Cardiac septum (tissue), 1 donor: ENCODE data around the gene PTPN1. TPM values are rescaled to one million over a fixed set of nuclear protein-coding genes. Genes with fewer than 3 reads are reported as not detected.

Source experiments
- DNase-seq: peaks from one replicate; pipeline ENCODE4 v3.0.0-alpha.2; 2020; ENCODE audit warnings: low spot score
- intact Hi-C: fragments of 100-400 bp; cut with DNase I; formaldehyde crosslinking; loops from one replicate; pipeline ENCODE4 v1.14.0; 2022
- total RNA-seq: library from RNA; stranded (reverse); fragmentation: NEBNext Ultra II Directional; extraction: Animal tissue kit (Norgen Biotek cat#: 25700); gene quantifications from one replicate; pipeline ENCODE4 v1.2.1, GENCODE V29; 2021
- donor health status: DM: no; HTN: no; CAD: no.

Gene PTPN1
- total RNA-seq, 1 donor from 2014 or later: 34.2 TPM

GRCh38 chr20:50582092-50582491, 71.9 kb downstream of the PTPN1 start:
- intact Hi-C loops: no loop called here
- DNase-seq: no peak

DNA sequence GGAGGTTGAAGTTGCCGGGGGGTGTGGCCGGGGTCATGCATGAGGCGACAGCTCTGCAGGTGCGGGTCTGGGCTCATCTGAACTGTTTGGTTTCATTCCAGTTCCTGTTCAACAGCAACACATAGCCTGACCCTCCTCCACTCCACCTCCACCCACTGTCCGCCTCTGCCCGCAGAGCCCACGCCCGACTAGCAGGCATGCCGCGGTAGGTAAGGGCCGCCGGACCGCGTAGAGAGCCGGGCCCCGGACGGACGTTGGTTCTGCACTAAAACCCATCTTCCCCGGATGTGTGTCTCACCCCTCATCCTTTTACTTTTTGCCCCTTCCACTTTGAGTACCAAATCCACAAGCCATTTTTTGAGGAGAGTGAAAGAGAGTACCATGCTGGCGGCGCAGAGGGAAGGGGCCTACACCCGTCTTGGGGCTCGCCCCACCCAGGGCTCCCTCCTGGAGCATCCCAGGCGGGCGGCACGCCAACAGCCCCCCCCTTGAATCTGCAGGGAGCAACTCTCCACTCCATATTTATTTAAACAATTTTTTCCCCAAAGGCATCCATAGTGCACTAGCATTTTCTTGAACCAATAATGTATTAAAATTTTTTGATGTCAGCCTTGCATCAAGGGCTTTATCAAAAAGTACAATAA, 72.5 kb downstream of the PTPN1 start:
- intact Hi-C loops: no loop called here
- DNase-seq: no peak

DNA sequence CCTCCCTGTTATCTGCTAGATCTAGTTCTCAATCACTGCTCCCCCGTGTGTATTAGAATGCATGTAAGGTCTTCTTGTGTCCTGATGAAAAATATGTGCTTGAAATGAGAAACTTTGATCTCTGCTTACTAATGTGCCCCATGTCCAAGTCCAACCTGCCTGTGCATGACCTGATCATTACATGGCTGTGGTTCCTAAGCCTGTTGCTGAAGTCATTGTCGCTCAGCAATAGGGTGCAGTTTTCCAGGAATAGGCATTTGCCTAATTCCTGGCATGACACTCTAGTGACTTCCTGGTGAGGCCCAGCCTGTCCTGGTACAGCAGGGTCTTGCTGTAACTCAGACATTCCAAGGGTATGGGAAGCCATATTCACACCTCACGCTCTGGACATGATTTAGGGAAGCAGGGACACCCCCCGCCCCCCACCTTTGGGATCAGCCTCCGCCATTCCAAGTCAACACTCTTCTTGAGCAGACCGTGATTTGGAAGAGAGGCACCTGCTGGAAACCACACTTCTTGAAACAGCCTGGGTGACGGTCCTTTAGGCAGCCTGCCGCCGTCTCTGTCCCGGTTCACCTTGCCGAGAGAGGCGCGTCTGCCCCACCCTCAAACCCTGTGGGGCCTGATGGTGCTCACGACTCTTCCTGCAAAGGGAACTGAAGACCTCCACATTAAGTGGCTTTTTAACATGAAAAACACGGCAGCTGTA, 73.4 kb downstream of the PTPN1 start:
- intact Hi-C loops: no loop called here
- DNase-seq: no peak

GRCh38 chr20:50584687-50585086, 74.5 kb downstream of the PTPN1 start:
- no peak for DNase-seq
- intact Hi-C loops: no loop called here

DNA sequence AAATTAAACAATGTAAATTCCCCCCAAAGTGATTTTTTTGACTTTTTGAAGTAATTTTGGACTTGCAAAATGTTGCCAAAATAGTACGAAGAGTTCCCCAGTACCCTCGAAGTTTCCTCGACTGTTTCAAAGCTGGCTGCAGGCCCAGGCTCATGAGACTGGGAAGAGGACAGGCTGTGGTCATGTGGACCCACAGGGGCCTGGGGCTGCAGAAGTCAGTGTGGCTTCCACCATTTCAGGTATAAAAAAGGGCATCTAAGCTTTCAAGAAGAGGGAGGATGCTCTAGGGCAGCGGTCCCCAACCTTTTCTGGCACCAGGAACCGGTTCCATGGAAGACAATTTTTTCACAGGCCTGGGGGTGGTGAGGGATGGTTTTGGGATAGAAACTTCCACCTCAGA, 75.0 kb downstream of the PTPN1 start:
- no peak for DNase-seq
- intact Hi-C loops: no loop called here

DNA sequence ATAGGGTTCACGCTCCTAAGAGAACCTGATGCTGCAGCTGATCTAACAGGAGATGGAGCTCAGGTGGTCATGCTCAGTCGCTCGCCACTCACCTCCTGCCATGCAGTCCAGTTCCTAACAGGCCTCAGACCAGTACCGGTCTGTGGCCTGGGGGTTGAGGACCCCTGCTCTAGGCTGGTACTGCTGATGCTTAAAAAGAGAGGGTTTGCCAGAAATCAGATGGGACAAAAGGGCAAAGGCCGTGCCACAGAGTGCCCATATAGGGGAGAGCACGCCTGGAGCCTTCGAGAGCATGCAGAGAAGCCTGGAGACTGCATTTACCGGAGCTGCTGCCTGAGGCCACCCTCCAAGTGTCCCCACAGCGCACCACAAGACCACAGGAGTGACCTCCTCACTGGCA, 75.5 kb downstream of the PTPN1 start:
- DNase-seq: no peak
- intact Hi-C loops: no loop called here

DNA sequence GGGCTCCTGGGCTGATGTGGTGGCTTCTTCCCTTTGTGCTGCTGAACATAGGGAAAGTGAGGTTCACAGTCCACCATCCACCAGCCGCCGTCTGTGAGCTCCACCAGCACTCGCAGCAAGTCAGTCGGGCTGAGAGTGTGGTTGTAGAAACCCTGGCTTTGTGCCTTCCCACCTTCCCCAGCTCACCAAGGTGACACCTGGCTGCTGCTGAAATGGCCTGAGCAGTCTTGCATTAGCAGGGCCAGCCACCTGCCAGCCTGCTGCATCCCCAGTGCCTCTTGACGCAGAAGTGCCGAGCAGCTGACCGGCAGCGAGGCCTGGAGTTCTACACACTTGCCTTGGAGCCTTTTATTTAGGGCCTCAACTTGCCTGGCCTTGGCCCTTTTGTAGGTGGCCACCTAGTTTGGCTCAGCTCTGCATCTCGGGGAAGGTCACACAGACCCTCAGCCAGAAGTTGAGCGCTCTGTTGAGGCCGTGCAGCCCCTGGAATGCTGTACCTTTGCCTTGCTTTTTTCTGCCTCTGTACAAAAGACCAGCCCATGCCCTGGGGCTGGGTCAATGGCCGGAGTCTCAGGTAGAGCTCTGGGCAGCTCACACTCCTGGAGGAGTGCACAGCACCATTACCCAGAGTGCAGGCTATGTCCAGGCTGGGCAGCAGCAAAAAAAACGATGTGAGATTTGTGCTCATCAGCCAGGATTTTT, 76.5 kb downstream of the PTPN1 start:
- DNase-seq: no peak
- intact Hi-C loops: no loop called here

GRCh38 chr20:50587291-50587961, 77.2 kb downstream of the PTPN1 start:
- intact Hi-C loops: no loop called here
- DNase-seq: no peak

GRCh38 chr20:50588034-50588736, 78.0 kb downstream of the PTPN1 start:
- DNase-seq: no peak
- intact Hi-C loops: no loop called here

DNA sequence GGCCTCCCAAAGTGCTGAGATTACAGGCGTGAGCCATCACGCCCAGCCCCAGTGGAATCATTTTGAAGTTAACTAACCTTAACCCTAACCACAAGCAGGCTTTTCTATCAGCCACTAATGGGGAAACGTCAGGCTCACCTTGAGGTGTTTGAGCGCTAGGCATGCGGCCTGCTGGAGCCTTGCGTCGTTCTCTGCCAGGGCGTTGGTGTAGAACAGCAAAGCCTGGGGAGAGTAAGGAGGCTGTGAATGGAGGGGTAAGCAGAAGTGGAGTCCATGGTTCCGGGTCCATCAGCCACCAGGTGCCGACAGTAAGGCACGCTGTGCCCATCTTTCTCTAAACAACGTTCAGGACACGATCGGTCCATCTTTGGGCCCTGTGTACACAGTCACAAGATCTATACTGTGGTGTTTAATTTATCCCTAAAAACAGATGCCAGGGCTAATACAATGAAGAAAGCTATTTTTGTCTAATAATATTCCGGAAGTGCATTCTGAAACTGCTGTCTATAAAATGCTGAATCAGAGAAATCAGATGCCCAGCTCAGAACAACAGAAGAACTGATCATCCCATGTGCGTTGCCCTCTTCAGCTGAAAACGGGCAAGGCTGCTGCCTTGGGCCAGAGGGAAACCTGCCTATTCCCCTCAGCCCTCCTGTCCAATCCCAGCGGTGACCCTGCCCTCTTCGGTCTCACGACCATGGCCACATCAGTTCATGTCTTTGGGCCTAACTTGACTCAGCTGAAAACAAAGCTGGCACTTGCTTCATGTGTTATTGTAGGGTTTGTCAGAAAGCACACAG, 79.6 kb downstream of the PTPN1 start:
- no peak for DNase-seq
- intact Hi-C loops: no loop called here

DNA sequence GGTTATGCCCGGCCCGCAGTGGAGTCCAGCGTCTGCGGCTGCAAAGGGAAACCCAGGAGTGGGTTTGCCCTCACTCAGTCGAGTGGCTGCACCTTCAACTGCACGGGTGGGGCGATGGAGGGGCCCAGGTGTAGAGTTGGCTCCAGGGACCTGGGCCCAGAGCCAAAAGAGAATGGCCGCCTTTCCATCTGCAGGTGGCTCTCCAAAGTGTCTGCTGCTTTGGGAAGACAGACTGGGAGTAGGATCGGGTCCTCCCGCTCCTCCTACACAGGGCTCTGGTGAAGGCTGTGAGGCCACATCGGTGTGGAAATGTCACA, 80.1 kb downstream of the PTPN1 start:
- no peak for DNase-seq
- intact Hi-C loops: no loop called here

DNA sequence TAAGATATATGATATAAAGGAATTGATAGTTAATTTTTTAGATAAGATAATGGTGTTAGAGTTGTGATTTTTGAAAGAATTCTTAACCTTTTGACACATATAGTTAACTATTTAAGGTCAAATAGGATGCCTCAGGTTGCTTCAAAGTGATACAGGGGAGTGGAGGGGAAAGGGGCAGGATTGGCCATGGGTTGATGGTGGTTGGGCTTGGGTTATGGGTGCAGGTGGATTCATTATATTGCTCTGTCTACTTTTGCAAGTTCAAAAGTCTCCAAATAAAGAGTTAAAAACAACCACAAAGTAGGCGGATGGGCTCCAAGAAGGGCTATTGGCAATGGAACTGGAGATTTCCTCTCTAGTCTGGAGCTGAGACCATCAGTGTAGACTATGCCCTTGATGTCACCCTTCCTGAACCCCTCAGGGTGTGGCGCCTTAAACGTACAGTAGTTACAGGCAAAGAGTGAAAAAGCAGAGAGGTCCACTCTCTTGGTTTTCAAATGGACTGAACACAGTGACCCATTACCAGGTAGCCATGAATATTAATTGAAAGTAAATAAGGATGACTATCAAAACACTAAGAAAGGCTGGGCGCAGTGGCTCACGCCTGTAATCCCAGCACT, 81.2 kb downstream of the PTPN1 start:
- intact Hi-C loops: no loop called here

DNA sequence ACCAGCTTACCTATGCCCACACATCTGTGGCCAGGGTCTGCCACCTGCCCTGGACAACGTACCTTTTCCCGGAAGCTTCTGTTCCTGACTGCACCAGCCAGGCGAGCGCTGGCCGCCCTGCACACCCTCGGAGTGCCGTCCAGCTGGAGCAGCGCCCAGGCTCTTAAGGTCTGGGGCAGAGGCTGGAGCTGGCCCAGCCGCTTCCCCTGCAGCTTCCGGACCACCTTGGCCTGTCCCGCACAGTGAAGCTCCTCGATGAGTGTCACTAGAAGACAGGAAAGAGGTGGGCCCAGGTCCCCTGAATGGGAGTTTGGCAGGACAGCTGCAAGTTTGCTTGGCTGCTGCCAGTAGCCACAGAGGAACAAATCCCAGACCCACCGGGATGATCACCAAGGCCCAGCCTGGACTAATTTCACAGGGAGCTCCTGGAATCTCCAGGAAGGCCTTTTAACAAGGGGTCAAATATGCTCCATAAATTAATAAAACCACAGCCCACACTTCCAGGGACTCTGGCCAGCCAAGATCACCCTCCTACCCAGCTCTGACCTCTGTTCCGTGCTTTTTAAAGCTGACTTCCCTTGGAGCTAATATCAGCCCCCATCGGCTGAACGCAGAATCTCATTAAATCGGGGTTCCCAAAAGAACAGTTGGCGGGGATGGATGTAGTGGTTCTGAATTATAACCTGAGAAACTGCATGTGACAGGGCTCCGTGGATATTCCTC, 82.3 kb downstream of the PTPN1 start:
- no peak for DNase-seq
- intact Hi-C loops: no loop called here

More for the DNA sequence above, 81.2 kb downstream of the PTPN1 start:
- DNase-seq: no peak

- DNase-seq: no peak
- intact Hi-C loops: no loop called here
Measured at GRCh38 chr20:50593005-50593335, 82.8 kb downstream of the PTPN1 start.

- intact Hi-C loops: no loop called here
Measured at GRCh38 chr20:50594231-50594590, 84.0 kb downstream of the PTPN1 start.

GRCh38 chr20:50594591-50595432, 84.6 kb downstream of the PTPN1 start:
- DNase-seq: no peak
- intact Hi-C loops: no loop called here

More at GRCh38 chr20:50594231-50594590, 84.0 kb downstream of the PTPN1 start:
- DNase-seq: no peak

- DNase-seq: no peak
- intact Hi-C loops: no loop called here
Measured at GRCh38 chr20:50595433-50595895, 85.3 kb downstream of the PTPN1 start.
